HG02870 (cell line): ENCODE data around the gene TICAM2.

Experiments used
- ATAC-seq: cut with Tn5 transposase; IDR thresholded peaks from one replicate; pipeline ENCODE4 v1.9.1; 2021; ENCODE audit warnings: mild to moderate bottlenecking, moderate library complexity; ENCODE audit not compliant: unreplicated experiment

The TICAM2 gene

DNA sequence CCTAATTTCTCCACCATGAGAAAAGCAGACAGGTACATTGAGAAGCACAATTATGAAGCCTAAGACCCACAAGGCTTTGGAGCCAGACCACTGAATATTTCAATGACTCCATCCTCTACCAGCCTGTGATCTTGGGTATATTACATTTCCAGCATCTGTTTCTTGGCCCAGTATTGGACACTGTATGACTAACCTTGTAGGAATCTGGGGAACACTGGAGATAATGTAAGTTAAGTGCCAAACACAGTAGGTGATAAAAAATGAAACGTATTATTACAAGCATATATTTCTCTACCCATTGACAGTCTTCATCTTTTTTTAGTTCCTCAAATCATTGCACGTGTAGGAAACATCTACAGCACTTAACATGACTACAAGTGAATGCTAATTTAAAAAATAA is 29.1 kb downstream of the TICAM2 start:
- ATAC-seq: no peak

DNA sequence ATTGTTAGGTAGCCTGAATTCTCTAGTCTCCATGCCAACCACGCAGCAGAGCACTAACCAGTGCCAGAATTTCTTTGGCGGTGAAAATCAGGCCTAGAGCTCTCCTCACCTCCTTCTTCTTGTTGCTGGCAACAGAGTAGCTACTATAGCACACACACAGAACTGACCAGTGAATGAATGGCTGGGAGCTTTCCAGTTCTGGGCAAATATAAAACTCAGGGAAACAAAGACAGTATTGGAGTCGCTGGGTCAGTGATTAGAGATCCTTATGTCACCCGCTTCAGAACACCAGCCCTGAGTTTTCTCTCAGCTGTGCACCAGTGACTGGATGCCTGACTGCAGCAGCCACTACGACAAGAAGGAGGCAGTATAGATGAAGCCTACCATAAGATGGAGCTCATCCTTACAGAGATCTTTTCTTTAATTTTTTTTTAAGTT is 30.8 kb downstream of the TICAM2 start:
- ATAC-seq: no peak

DNA sequence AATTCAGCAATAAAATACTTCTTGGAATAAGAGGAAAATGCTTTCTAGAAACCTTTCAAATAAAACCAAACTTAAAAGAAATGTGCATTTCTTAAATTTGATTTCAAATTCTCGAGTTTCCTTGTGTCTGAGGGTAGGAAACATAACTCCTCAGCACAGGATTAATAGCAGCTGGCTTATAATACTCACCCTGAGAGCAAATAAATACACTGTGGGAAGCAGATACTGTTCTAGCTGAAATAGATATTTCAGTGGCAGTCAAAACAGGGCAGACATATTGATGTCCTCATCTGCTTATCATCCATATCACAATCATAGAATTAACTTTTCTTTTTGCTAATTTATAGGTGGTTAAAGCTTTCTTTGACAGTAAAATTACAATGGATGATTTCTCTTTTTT is 33.6 kb downstream of the TICAM2 start:
- no peak for ATAC-seq

DNA sequence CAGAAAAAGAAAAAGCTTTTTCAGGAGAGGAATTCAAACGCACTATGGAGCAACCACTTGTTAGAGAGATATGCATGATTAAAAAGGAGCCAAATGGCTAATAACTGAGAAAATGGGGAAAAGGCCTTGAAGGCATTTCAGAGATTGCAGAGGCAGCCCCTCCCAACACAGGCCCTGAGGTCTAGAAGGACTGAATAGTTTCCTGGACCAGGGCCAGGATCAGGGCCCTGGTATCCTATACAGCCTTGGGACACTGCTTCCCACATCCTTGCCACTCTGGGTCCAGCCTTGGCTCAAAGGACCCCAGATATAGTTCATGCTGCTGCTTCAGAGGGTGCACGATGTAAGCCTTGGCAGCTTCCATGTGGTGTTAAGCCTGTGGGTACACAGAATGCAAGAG is 37.0 kb downstream of the TICAM2 start:
- no peak for ATAC-seq

DNA sequence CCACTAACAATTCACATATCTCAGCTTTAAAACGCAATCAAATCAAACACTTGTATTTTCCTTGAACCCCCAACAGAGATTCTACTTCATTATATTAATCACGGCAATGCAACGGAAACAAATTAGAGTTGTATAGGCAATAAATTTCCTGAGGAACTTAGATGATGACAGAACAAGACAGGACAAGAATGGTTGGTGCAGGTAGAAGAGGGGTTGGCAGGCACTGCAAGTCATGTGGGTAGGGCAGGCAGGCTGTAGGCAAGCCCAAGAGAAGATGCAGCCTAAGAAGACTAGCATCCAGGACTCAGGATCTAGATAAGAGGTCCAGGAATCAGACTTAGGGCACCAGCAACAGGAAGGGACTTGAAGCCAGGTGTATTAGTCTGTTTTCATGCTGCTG is 41.1 kb downstream of the TICAM2 start:
- ATAC-seq: no peak

DNA sequence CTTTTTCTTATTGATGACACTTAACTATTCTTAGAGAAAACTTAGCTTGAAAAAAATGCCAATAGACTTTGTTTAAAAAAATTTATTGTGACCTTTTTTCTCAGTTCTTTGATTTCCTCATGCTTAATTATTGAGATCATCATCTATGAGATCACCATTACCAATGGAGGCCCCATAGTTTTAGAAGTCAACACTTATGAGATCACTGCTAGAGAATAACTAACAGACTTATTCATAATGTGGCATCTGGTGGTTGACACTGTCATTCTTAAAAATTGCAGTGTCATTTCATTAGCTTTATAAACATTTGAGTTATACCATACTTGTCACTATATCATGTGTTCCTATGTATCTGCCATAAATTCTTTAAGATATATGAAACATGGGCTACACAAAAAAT is 42.8 kb downstream of the TICAM2 start:
- no peak for ATAC-seq

DNA sequence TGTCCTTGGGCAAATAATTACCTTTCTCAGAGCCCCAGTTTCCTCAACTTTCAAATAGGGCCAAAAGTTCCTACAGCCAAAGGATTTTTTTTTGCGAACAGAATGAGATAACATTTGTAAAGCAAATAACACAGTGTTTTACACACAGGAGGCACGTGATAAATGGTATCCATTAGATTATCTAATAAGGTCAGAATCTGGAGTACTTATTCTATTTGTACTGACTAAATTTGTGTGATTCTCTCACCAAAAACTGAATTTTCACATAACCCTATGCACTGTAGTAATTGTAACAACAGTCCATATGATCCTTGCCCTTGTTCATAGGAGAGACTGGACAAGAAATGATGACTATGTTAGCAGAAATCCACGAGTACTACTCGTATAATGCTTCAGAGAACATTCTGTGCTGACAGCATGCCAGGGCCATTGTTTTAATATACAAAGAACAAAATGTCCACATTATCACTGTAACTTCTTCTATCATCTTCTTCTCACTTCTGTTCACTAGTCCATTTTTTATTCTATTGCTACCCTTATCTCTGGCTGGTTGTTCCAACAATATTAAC is 43.8 kb downstream of the TICAM2 start:
- no peak for ATAC-seq

DNA sequence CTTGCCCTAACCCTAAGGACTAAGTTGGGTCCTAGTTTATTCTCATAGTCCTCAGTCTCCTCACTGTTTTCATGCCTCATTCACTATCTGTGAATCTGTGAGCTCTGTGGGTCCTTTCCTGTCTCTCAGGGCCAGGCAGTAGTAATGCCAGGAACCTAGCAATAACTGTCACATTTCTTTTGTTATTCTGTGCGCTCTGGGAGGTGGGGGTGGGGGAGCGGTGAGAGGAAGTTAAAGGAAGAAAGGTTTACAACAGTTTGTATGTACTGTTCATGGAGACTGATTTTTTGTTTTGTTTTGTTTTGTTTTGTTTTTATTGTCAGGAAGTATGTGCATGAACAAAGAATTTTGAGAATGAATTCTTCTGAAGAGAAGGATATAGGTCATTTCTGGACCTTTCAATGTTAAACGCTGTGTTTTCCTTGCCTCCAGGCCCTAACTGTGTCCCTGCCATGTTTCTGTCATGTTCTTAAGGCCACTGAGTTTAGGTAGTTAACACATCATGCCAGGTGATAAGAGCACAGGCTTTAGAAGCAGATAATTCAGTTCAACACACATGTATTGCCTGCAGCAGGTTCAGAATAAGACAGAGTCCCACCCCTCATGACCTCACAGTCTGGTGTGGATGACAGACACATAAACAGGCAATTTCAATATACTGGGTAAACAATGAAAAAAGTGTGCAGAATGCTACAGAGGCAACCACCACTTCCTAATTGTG is 44.5 kb downstream of the TICAM2 start:
- no peak for ATAC-seq

DNA sequence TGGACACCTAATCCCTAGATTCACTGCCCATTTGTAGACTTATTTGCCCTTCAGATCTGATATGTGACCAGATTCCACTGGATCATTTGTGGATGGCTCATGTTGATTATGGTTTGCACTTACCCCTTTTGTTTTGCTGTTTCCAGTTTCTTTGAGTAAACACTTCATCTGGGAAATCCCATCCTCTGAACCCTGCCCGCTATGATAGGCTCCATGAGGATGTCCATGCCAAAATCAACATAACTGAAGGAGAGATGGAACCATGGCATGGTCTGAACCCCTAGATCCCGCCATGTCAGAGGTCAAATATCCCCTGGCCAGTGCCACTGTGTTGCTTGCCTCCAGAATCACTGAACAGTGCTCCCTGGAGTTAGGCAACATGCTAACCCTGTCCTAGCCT is 46.0 kb downstream of the TICAM2 start:
- no peak for ATAC-seq

DNA sequence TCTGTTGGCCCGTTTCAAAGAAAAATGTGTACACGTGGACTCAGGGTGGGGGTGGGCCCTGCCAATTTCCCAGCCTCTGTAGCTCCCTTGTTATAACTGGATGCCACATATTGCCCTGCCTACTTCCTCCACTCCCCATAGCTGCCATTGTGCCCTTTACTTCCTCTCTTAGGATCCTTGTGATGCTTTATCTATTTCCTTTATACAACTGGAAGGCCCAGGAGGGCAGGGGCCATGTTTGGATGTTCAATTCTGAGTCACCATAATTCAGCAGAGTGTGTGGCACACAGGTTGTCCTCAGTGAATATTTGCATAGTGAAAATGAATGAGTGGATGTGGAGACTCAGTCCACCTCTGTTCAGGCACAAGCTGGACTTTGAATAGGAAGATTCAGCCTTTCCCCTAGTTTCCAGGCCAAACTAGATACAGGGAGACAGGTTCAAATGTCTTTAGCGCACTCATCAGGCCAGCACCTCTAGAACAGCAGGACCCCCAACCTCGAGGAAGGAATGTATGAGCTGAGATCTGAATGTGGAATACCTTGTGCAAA is 47.1 kb downstream of the TICAM2 start:
- ATAC-seq: no peak

DNA sequence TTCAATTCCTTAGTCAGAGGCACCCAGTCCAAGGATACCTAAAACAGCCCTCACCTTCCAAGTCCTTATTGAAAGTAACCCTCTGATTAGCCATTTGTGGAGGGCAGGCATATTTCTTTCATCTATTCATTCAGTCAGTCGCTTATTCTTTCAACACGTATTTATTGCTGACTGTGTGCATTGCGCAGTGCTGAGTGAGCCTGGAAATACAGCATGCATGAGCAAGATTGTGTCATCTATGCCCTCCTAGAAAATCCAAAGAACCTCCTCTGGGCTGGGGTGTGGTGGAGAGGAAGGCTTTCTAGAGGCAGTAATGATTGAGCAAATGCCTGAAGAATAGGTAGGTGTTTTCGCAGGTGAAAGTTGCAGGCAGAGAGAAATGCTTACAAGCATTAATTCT is 49.2 kb downstream of the TICAM2 start:
- ATAC-seq: no peak

DNA sequence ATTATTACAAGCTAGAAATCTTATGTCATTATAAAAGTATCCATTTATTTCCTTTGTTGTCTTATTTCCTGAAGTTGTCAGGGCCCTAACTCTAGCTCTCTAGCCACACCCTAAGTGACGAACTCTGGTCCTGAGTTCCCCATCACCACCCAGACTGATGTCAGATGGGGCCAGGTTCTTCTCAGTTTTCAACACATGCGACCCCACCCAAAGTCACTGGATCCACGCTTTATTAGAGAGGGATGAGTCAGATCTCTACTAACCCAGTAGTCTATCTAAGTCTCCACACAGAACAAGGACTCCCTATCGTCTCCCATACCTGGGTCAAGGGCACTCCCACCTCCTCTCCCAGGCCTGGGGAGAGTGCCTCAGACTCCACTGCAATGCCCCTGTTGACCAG is 50.9 kb downstream of the TICAM2 start:
- no peak for ATAC-seq

DNA sequence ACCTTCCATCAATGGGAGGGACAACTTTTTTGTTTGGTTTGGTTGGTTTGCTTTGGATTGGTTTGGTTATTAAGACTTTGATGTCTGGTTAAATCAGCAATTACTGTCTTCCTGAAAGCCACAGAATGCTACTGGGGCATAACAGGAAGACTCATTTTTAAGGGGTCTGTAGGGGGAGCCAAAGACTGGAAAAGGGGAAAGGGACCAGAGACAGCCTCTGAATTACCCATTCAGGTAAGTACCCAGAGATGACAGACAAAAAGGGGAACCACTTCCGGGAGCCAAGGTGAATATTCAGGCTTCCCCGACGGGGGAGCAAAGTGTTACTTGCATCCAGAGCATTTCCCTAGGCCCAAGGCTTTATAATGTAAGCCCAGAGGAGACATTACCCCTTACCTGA is 53.1 kb downstream of the TICAM2 start:
- no peak for ATAC-seq

DNA sequence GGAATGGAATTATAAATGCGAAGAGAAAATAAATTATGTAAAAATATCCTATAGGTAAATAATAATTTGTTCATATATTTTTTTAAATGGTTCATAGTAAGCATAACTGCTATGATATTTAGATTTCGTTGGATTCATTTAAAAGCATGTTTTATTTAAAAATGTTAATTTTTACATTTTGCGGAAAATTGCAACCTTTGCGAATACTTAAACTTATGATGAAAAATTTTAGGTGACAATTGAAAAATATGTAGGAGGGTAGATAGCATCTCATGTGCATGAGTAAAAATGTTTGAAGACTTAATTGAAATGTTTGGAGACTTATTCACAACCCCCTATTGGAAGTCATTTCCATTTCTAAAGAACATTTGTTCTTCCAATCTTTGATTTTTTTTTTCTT is 53.6 kb downstream of the TICAM2 start:
- no peak for ATAC-seq

DNA sequence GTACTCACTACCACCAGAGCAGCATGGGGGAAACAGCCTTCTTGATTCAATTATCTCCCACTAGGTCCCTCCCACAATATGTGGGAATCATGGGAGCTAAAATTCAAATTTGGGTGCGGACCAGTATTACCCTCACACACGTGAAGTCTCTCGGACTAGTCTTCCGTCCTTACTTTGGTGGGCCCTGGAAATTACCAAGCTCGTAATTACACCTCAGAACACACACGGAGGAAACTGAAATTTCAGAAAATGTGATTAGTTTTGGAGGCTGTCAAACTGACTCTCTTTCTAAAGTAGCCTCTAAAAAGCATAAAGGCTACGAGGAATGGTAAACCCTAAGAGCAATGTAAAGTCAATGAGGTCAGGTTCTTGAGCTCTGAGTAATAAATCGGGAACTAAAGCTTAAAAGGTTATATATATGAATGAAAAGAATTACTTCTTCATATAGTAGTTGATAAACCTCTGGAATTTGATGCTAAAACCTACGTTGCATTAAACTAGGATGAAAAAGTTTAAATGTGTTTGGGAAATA is 56.9 kb downstream of the TICAM2 start:
- no peak for ATAC-seq

DNA sequence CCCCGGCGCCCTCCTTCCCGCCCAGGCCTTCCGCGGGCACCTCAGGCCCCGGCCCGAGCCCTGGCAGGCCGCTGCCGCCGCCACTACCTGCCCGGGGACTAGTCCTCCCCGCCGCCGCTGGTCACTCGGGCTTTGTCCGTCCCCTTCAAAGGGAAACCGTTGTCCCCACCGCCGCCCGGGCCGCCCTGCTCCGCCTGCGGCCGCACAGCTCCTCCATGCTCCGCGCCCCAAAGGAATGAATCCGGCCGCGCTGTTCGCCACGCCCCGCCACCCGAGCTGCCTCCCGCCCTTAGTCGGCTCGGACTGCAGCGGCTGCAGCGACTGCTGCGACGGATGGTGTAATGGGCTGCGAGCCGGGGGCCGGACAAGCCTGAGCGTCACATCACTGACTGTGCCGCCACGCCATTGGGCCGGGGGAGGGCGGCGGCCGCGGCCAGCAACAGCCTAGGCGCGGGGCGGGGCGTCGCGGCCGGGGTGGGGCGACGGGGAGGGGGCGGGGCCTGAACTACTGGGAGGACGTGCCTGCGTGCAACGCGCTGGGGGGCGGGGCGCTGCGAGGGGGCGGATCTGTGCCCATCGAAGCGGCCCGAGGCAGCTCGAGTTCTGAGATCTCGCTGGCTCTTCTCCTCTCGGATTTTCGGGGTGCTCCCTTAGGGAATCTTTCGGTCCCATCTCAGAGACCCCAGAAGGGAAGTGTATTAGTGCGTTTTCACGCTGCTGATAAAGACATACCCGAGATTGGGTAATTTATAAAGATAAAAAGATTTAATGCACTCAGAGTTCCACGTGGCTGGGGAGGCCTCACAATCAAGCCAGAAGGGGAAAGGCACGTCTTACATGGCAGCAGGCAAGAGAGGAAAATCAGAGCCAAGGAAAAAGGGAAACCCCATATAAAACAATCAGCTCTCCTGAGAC is 57.6 kb downstream of the TICAM2 start, which contains the start of gene FEM1C:
Gene FEM1C, minus strand, starts transcription at position 340 of the 915 bp plus-strand sequence. CDS start 1,282 bp downstream, outside the sequence.
- ATAC-seq: peak; percentile 95

DNA sequence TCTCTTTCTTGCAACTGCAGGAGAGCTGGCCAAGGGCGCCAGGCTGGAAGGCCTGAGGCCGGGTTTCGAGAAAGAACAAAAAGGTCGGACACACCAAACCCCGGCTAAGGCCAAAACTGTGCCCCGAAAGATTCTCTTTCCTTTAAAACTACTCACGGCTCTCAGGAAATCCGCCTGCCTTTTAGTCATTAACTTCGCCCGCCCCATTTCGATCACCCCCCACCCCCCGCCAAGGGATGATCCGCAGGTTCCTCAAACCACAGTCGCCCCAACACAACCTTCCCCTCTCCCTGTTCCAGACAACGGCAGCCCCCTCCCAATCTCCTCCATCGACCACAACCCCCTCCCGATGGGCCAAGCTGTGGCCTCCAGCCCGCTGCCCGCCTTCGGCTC is 58.2 kb downstream of the TICAM2 start:
- ATAC-seq: peak; percentile 4

DNA sequence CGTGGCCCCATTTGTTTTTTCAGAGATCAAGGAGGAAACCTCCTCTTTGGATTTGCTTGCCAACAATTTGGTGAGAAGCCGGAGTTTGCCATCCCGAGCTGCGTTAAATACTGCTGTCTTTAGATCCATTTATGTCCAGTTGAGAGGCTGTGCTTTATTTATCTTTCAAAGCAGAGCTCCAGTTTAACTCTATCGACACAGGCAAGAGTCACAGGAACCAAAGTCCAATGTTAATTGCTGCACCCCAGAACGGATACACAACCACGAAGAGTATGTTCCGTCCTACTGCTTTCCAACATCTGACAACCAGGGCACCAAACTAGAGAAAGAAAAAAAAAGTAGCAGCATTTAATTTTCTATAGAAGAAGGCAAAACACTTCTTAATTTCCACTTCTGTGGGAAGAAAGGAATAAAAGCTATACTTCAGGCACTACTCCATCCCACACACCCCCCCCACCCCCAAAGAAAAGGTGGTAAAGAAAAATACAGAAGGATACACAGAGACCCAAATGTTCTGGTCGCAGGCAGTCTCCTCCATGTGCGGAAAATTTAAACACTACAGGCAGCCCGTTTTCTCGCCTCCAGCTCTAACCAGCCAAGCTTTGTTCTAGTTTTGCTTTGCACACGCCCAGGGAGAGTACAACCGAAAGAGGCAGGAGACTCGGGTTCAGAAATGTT is 58.8 kb downstream of the TICAM2 start:
- peak; percentile 30 for ATAC-seq

DNA sequence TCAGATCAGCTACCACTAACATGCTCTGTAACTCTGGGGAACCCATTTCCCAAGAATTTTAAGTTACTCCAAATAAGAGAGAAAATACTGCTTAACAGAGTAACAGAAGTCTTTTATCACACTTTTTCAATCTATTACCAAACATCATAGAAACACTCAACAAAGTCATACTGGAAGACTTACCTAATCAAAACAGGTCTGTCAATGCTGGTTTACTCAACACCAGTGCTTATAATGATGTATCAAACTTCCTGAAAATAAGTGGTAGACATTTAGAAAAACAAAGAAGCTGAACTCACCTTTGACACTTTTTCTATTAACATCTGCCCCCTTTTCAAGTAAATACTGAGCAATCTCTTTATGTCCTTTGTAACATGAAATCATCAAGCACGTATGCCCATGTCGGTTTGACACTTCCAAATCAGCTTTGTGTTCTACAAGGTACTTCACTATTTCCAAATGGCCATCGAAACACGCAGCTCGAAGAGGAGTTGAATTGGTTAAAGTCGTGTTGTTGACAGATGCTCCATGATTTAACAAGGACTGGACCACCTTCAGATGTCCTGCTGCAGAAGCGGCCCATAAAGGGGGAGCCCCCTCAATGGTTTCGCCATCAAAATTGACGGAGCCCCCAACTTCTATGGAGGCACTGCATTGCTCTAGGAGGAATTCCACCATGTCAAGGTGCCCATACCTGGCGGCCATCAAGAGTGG is 59.5 kb downstream of the TICAM2 start:
- no peak for ATAC-seq

DNA sequence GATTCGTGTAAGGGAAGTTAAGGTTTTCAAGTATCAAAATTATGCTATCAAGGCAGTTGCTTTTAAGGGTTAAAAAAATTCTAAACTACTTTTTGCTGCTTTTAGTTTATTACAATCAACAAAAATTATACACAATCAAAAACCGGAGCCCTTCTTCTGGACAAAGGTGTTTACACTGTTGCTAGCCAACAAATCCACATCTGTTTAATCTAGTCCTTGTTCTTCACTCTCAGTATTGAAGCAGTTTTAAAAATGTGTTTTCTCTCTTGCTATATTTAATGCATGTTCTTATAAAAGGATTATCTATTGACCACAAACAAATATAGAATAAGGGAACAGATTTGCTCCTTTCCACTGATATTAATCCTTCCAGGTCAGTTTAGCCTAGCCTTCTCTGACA is 60.2 kb downstream of the TICAM2 start:
- no peak for ATAC-seq
